GM19395 (cell line): ENCODE results near the gene CD19.
"Not testable (repeated sequence)": the region's sequence is repeated elsewhere in the genome, so short reads cannot be mapped to it uniquely, and the experiment has no call there.

Experiments
- ATAC-seq: cut with Tn5 transposase; IDR thresholded peaks from one replicate; pipeline ENCODE4 v1.9.1; 2021; ENCODE audit warnings: mild to moderate bottlenecking, moderate library complexity; ENCODE audit not compliant: unreplicated experiment

The CD19 gene

DNA sequence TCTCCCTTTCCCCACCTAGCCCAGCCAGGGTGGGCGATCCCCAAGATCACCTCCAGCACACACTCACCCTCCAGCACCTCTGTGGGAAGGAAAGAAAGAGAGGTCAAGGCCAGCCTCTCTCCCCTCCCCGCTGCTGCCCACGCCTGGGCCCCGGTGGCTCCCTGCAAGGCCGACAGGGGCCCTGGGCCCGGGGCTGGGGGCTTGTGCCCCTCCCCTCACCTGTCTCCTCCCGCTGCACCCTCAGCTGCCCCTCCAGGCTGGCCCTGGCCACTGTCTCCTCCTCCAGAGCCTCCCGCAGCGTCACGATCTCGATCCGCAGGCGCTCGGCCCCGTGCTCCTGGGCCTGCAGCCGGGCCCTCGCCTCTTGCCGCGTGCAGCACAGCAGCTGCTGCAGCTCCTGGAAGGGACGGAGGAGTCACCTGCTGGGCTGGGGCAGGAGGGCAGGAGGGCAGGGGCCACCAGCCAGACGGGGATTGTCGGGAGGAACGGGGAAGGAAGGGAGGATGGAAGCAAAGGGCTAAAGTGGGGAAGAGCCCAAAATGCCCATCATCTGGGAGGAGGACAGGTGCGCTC, 25.9 kb upstream of the CD19 start:
- ATAC-seq, result no peak

DNA sequence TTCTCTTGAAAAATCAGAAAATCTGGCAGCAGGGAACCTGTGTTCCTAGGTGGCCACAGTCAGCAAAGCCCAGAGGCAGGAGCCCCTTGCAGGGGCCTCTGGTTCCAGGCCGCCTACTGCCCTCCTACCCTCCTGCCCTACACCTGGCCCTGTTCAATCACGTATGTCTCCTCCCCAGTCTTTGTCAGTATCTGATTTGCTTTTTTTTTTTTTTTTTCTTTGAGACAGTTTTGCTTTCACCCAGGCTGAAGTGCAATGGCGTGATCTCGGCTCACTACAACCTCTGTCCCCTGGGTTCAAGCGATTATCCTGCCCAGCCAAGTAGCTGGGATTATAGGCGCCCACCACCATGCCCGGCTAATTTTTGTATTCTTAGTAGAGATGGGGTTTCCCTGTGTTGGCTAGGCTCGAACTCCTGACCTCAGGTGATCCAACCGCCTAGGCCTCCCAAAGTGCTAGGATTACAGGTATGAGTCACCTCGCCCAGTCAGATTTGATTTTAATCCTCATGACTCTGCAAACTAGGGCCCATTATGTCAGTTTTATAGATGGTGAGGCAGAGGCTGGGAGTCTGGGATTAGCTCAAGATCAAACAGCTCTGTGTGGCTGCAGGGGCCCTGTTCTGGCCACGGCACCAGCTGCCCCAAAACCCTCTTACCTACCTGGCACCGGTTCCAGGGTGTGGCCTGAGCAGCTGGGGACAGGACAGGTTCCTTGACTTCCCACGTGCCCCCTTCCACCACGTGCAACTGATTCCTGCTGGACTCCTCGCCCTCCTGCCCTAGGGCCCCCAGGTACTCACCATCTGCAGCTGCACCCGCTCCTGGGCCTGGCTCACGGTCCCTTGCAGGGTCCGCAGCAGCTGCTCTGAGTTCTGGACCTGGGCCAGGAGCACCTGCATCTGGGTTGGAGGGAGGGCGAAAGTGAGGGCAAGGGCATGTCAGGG, 21.4 kb upstream of the CD19 start:
- ATAC-seq, result no peak

DNA sequence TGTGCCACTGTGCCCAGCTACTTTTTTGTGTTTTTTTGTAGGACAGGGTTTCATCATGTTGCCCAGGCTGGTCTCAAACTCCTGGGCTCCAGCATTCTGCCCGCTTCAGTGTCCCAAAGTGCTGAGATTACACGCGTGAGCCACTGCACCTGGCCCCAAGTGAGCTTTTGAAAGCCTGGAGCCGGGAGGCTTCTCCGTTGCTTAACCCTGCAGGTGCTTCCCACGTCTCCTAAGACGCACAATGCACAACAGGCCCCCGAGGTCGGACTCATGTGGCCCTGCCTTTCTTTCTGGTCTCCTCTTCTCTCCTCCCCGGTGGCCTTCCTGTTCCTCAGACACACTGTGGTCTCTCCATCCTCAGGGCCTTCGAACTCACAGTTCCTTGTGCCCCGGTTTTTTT, 19.2 kb upstream of the CD19 start:
- ATAC-seq, result no peak

DNA sequence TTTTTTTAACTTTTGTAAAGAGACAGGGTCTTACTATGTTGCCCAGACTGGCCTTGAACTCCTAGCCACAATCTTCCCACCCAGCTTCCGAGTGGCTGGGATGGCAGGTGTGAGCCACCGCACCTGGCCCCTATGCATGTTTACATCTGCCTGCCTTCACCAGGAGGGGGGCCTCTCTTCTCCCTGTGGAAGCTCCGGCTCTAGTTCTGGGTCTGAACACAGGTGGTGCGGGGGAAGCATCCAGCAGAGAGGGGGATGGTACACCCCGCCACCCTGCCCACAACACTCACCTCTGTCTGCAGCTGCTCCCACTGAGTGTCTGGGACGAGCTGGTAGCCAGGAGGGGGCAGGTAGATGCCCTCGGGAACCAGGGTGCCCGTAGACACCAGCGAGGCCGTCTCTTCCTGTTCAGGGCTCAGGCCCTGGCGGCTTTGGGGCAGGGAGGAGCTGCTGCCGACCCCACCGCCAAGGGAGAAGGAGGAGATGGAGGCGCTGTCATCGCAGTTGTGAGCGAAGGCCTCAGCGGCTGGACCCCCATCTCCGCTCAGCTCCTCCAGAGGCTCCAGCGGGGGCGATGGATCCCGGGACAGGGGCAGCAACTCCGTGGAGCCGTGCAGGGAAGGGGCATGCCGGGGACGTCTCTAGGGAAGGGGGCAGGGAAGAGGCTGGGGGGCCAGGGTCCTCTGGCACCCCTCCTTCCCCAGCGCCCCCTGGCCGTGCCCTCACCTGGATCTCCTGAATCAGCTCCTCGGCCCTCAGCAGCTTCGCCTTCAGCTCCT, 17.6 kb upstream of the CD19 start:
- no peak for ATAC-seq

DNA sequence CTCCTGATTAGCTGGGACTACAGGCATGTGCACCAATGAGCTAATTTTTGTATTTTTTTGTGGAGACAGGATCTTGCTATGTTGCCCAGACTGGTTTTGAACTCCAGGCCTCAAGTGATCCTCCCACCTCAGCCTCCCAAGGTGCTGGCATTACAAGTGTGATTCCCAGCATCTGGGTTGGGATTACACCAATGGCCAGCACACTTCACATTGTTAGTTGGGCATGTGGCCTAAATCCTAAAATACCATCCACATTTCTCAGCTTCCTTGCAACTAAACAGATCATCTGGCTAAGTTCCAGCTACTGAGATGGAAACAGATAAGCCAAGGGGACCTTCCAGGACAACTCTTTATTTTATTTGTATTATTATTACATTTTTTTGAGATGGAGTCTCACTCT, 16.6 kb upstream of the CD19 start:
- no peak for ATAC-seq

DNA sequence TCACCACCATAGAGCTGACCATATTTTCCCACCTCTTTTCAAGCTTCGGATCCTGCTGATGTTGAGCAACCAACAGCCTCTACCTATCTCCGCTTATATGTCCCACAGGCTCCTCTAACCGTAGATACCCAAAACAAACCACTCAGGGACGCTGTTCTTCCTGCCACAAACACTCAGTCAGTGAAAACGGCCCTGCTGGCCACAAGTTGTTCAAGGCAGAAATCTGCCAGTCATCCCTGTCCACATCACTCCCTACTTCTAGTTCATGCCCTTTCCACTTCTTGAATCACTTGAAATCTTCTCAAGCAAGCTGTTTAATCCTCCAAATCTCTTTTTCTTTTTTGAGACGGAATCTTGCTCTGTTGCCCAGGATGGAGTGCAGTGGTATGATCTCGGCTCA, 14.7 kb upstream of the CD19 start:
- ATAC-seq, result no peak

DNA sequence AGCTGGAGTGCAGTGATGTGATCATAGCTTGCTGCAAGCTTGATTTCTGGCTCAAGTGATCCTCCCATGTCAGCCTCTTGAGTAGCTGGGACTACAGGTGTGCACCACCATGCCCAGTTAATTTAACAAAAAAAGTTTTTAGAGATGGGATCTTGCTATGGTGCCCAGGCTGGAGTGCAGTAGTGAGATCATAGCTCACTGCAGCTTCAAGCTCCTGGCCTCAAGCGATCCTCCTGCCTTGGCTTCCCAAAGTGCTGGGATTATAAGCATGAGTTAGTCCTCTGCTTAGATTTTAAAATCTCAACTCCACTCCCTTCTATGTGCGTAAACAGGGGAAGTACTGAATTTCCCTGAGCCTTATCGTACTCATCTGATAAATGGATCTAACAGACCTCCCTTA, 13.1 kb upstream of the CD19 start:
- no peak for ATAC-seq

DNA sequence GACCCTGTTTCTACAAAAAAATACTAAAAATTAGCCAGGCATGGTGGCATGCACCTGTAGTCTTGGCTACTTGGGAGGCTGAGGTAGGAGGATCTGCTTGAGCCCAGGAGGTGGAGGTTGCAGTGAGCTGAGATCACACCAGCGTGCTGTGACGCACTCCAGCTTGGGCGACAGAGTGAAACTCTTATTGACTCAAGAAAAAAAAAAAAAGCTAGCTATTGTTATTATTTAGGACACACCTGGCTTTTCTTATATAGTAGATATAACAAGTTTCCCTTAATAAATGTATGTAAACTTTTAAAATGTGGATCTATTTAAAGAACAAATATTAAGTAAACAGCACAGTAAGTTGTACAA, 8.6 kb upstream of the CD19 start:
- no peak for ATAC-seq

DNA sequence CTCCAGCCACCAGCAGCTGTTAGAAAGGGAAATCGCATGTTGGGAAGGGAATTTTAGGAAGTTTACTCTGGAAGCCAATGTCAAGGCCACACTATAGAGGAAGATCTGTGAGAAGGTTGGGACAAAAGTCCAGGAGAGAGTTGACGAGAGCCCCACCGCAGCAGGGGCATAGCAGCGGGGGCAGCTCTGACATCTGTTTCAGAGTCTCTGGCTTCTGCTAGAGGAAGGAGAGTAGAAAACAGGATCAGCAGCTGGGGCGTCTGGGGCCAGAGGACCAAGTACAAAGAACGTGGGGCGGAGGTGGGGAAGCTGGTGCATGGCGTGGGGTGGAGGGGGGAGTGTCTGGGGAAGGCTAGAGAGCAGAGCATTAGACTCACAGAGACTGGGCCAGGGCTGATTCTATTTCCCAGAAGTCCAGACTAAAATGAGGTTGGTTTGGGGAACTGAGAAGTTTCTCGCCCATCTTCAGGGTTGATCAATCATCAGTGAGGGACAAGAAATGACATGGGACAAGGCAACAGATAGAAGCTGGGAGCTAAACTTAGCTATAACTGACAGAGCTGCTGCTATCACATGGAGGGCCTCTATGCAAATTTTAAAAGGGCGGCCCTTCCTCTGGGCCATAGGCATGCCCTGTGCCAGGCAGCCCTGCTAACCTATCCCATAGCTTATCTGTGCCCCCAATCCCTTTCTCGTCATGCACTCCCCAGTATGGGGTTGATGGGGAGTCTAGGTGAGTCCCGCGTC, 7.9 kb upstream of the CD19 start:
- ATAC-seq, result peak; percentile 70

DNA sequence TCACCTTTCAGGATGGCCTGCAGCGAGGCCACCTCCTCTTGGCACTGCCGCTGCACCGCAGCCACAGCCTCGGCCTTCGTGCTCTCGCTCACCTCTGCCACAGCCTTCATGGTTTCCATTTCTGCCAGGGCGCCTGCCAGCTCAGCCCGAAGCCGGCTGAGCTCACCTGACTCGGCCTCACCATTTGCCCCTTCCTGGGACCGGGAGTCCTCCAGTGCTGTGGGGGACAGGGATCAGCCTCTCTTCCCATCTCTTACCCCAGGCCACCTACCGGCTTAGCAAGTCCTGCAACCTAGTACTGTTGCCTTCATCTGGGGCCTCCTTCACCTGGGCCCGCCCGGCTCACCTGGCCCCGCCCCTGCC, 7.4 kb upstream of the CD19 start:
- peak; percentile 29 for ATAC-seq

DNA sequence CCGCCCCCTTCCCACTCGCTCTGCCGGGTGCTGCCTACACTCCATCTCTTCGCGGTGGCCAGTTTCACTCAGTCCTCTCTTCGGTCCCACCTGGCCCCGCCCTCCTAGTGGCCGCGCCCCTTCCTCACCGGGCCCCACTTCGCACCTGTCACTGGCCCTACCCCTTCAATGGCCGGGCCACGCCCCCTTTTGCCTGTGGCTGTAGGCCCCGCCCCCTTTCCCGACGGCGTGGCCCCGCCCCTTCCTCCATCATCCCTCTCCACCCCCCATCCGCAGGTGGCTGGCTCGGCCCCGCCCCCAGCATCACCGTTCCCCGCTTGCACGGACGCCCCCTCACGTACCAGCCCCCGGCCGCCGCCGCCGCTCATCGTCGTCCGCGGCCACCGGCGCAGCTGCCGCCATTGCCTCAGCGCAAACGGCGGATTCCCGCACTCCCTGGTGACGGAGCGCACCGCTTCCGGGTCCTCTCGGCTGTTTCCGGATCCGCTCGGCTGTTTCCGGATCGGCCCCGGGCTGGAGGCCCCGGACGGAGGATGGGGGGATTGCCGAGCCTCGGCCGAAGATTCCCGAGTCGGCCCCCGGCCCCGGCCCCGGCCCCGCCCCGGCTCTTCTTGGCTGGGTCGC, 6.9 kb upstream of the CD19 start, which contains the start of gene RABEP2:
Gene RABEP2, minus strand, starts transcription at position 477 of the 624 bp plus-strand sequence. Its CDS starts 75 bp downstream, at position 402.
- ATAC-seq, result peak; percentile 54

DNA sequence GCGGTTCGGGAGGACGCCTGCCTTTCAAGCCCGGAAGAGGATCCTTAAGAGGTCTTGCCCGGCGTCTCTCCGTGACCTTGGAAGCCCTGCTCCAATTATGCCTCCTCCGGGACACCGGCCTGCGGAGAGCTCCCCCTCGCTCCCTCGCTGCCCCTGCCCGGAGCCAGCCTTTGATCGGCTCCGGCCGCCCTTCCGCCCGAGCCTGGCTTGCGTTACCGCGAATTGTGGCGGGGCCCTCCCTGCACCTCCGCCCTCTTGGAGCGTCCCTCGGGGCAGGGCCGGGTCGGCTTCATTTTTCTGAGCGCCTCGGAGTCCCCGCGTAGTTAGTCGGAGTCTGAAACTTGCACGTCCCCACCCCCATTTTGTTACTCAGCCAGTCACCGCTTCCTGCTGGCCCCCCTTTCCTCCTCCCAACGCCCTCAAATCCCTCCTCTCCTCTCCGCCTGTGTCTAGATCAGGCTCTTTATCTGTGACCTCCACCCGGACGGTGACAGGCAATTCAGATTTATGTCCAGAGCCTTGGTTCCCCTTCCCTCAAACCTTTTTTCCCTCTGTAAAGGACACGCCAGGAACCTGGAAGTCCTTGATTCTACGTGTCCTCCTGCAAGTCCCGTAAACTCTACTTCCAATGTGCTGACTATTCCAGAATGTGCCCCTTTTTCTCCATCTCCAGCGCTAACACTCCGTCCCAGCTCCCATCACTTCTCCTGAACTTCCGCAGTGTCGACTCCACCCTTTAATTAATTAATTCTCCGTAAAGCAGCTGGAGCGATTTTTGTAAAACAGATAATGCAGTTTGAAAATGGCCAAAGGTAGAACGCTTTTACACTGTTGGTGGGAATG, 6.2 kb upstream of the CD19 start:
- ATAC-seq, result peak; percentile 26

DNA sequence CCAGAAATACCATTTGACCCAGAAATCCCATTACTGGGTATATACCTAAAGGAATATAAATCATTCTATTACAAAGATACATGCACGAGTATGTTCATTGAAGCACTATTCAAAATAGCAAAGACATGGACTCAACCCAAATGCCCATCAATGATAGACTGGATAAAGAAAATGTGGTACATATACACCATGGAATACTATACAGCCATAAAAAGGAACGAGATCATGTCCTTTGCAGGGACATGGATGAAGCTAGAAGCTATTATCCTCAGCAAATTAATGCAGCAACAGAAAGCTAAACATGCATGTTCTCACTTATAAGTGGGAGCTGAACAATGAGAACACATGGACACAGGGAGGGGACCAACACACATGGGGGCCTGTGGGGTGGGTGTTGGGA, 5.5 kb upstream of the CD19 start:
- not testable (repeated sequence) for ATAC-seq

DNA sequence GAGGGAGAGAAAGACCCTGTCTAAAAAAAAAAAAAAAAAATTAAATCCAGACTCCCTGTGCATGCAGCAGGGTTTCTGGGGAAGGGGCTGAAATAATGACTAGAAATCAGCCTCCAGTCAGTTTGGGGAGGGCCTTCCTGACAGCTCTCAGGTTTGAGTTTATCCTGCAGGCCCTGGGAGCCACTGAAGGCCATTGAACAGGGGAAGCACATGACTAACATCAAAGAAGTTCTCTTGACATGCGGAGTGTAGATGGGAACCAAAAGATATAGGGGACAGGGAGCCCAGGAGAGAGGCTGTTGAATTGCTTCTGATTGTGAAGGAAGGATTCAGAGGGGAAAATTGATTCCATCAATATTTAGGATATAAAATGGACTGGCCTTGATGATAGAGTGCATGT, 4.0 kb upstream of the CD19 start:
- no peak for ATAC-seq

DNA sequence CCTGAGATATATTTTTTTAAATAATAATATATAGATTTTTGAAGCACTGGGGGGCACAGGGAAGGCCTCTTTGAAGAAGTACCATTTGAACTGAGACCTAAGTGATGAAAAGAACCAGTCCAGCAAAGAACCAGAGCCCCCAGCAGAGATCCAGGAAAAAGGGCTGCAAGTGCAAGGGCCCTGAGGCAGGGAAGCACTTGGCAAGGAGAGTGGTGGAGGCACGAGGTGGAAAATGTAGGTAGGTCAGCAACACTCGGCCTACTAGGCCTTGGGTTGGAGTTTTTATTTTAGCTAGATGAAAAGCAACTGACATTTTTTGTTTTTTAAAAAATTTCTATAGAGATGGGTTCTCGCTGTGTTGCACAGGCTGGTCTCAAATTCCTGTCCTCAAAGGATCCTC, 1.6 kb upstream of the CD19 start:
- no peak for ATAC-seq

DNA sequence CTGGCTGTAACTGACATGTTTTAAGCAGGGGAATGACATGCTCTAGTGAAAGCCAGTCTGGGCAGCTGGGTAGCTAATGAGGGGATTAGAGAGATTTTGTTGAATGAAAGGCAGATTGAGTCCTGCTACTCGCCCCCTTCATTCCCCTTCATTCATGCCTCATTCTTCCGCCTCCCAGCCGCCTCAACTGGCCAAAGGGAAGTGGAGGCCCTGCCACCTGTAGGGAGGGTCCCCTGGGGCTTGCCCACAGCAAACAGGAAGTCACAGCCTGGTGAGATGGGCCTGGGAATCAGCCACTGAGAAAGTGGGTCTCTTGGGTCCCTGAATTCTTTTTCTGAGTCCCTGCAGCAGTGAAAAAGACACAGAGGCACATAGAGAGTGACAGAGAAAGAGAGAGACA, 1.1 kb upstream of the CD19 start:
- ATAC-seq, result no peak

DNA sequence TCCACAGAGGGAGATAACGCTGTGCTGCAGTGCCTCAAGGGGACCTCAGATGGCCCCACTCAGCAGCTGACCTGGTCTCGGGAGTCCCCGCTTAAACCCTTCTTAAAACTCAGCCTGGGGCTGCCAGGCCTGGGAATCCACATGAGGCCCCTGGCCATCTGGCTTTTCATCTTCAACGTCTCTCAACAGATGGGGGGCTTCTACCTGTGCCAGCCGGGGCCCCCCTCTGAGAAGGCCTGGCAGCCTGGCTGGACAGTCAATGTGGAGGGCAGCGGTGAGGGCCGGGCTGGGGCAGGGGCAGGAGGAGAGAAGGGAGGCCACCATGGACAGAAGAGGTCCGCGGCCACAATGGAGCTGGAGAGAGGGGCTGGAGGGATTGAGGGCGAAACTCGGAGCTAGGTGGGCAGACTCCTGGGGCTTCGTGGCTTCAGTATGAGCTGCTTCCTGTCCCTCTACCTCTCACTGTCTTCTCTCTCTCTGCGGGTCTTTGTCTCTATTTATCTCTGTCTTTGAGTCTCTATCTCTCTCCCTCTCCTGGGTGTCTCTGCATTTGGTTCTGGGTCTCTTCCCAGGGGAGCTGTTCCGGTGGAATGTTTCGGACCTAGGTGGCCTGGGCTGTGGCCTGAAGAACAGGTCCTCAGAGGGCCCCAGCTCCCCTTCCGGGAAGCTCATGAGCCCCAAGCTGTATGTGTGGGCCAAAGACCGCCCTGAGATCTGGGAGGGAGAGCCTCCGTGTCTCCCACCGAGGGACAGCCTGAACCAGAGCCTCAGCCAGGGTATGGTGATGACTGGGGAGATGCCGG, 769 bp downstream of the CD19 start:
- ATAC-seq, result no peak

DNA sequence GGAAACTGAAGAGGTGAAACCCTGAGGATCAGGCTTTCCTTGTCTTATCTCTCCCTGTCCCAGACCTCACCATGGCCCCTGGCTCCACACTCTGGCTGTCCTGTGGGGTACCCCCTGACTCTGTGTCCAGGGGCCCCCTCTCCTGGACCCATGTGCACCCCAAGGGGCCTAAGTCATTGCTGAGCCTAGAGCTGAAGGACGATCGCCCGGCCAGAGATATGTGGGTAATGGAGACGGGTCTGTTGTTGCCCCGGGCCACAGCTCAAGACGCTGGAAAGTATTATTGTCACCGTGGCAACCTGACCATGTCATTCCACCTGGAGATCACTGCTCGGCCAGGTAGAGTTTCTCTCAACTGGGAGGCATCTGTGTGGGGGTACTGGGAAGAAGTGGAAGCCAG, 1.4 kb downstream of the CD19 start:
- ATAC-seq, result no peak

DNA sequence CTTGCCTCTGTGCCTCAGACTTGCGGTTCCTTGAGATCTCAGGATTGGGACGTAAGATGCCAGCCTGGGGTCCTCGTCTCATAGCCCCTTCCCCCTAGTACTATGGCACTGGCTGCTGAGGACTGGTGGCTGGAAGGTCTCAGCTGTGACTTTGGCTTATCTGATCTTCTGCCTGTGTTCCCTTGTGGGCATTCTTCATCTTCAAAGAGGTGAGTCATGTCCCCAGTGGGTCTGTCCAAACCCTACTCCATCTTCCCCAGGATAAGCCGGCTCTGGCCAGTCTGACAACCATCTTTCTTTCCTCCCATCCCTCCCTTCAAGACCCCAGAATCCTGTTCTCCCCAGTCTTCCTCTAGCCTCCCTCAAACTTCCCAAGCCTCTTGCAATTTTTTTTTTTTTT, 3.6 kb downstream of the CD19 start:
- ATAC-seq, result no peak
